IPS-NIHi11 (cell line): ENCODE results near the gene ACTN2.

ENCODE experiments used
- DNase-seq: peaks from one replicate; pipeline ENCODE4 v3.0.0; 2012; ENCODE audit warnings: mixed read lengths, low spot score

ACTN2 gene

DNA sequence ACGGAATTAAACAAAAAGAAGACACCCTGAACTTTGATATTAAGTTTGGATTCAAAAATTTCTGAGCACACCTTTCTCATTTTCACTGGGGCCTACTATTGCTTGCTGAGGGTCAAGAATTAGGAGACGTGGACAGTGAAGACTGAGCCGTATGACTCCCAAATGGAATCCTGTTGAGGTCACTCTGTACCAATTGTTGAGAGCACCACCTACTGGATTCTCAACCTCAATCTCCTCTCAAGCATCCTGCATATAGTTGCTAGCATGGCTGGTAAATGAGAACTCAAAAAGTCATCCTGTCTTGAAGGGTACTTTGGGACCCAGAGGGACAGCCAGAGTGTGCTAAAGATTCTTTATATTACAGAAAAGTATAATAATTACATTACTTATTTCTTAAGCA, 88.6 kb downstream of the ACTN2 start:
- DNase-seq: peak; percentile 58

DNA sequence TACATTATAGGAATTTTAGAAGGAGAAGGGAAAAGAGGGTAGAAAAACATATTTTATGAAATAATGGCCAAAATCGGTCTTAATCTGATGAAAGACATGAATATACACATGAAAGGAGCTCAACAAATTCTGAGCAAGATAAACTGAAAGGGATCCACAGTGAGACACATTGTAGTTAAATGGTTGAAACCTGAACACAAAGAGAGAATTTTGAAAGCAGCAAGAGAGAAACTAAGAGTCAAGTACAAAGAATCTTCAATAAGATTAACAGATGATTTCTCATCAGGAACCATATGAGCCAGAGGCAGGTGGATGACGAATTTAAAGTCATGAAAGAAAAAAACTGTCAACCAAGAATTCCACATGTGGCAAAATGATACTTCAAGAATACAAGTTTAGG, 93.0 kb downstream of the ACTN2 start:
- DNase-seq: no peak

DNA sequence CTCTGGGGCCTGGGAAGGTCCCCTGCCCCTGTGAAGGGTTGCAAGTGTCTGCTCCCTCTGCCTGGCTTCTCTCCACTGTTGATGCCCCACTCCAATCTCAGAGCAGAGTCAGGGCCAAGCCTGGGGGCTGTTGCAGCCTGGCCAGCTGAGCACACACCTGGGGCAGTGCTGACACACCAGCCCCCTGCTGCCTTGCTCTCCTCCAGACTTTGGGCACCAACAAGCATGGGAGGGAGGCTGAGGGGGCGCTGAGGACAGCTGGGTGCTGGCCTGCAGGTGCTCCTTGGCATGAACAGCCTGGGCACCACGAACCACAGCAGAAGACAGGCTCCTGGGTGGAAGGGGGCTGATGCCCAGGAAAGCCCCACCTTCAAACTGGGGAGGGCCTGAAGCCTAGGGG, 99.2 kb downstream of the ACTN2 start:
- no peak for DNase-seq

GRCh38 chr1:236786453-236786852, 100.2 kb downstream of the ACTN2 start:
- DNase-seq: no peak

DNA sequence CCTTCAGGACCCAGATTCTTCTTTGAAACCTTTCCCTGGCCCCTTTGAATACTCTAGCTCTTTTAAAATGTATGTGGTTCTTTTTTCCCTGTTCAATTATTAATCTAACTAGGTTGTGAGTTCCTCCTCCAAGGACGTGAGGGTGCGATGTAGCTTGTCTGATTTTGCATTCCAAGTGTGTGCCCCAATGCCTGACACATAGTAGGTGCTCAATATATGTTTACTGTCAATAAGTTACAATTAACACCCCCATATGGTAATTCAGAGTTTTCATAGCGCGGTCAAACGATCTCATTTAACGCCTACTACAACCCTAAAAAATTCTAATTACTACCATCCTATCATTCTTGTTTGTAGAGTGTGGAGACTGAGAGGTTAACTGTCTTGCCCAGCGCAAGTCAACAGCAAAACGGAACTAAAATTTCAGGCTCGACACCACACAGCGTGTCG, 108.3 kb downstream of the ACTN2 start:
- no peak for DNase-seq

GRCh38 chr1:236795035-236795756, 108.9 kb downstream of the ACTN2 start, which contains the start of gene MTR:
TSS of gene MTR (plus strand) at chr1:236795292. CDS start at chr1:236795704, 412 bp downstream.
- DNase-seq: peak; percentile 99

DNA sequence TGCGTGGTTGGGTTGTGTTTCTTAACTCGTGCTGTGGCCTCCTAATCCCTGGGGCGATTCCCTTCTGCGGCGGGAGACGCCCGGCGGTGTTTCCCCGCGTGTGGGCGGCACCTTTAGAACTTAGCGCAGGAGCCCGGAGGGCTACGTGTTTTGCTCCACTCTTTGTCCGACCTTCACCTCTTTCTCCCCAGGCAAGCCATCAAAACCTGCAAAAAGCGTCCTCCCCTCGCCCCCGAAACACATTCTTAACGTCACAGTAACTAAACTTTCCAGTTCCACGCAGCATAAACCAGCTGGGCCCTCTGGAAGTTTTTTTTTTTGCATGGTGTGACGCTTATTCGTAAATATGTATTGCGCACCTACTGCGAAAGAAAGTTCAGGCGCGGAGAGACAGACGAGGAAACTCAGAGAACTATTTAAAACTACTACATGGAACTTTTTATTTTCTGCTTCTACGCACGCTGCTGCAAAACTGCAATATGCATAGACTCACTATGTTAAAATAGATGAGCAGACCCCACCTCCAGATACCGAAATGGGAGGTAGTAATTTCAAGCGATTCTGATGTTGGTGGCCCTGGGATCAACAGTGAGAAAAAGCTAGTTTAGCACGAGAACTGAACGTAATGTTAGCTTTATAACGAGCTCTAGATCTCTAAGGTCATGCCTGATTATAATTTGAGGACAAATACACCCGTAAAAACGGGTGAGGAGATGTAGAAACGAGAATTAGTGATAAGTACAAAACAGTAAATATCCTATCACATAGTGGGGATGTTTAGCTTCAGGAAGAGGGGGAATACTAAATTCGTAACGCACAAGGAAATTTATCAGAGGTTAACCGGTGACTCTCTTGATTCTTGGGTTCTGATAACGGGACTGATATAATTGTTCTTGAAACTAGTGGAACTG, 109.7 kb downstream of the ACTN2 start:
- no peak for DNase-seq

DNA sequence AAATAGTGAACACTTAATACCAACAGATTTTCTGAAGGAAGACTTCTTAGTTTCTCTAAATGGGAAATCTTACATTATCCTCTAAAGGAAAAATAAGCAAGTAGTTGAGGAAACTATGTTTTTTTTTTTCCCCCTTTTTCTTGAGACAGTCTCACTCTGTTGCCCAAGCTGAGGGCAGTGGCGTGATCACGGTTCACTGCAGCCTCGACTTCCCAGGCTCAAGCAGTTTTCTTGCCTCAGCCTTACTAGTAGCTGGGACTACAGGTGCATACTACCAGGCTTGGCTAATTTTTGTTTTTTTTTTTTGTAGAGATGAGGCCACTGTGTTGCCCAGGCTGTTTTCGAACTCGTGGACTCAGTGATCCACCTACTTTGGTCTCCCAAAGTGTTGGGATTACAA, 112.7 kb downstream of the ACTN2 start:
- DNase-seq: no peak

DNA sequence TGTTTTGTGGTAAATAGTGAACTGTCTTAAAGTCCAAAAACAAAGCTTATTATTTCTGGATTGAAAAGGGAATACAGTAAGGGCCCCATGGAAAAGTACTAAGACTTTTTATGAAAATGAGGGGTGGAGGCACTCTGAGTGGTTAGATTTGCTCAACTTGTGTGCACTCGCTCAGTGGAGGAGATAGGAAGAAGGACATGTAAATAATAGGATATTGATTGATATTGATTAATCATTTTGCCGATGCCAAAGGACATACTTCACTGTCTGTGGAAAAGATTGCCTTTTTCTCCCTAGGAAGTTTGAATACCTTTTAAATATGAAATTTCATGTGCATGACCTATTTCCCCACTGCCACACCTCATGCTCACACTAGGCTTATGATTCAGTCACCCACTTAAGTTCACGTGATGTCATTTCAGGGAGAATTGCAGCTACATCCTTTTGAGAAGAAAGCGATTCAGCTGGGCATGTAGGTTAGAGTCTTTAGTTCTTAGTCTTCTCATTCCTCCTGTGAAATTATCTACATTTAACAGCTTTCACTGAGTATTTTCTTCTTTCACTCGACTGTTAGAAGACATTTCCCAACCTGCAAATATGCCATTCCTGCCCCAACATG, 113.8 kb downstream of the ACTN2 start:
- DNase-seq: no peak

DNA sequence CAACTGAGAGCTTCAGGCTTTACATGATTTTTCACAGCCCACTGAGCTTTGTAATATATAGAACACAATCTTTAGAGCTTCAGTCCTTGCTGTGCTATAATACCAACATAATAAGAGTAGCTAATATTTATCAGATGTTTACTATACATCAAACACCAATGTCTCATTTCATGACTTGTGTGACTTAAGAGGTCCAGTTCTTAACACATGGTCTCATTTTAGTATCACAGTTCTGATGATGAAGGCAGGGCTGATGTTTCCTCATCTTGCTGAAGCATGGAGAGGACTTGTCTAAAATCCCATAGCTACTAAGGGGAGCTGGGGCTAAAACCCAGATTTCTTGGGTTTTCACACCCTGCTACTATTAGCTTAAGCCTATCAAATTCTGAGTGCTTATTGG, 114.3 kb downstream of the ACTN2 start:
- no peak for DNase-seq

DNA sequence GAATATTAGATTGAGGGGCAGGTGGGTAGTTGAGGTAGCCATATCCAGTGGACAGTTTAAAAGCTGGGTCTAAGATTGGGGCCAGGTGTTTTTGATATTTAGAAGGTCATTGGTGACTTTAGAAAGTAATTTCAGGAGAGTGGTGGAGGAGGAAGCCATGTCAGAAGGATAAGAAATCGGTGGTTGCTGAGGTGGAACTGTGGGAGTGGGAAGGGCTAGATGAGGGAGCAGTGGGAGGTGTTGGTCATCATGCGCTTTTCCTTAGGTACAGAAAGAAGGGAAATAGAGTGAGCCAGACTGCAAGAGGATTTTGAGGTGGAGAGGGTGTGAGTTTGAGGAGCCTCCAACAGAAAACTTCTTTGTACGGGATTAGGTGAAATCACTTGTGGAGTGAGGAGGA, 116.0 kb downstream of the ACTN2 start:
- DNase-seq: no peak

GRCh38 chr1:236806634-236807033, 120.3 kb downstream of the ACTN2 start:
- no peak for DNase-seq

- DNase-seq: no peak
Measured at GRCh38 chr1:236808005-236808404, 121.7 kb downstream of the ACTN2 start.

DNA sequence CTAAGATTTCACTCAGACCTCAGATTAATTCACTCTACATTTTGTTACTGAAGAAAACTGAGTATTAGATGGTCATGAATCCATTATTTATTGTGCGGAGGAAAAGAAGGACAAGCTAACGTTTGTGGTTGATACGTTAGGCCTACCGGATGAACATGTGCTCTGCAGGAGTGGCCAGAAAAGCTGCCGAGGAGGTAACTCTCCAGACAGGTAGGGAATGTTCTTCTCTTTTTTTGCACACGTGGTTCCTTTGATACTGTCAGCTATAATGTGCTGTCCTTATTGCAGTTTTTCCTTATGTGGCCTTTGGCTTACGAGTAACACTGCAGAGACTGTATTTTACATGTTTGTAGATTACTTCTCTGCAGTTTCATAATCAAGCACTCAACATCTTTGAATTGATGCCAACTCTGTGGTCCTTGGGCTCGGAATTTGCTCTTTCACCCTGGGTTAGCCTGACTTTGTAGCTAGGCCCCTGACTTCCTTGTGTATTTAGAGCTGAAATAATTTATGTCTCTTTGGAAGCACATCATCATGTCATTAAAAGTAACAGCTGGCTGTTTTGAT, 122.3 kb downstream of the ACTN2 start:
- no peak for DNase-seq

GRCh38 chr1:236809148-236809547, 122.8 kb downstream of the ACTN2 start:
- DNase-seq: no peak

GRCh38 chr1:236810018-236810417, 123.7 kb downstream of the ACTN2 start:
- DNase-seq: no peak

- DNase-seq: no peak
Measured at GRCh38 chr1:236812334-236813030, 126.2 kb downstream of the ACTN2 start.
